ENCODE results near the gene KRTAP25-1.

- TF ChIP-seq ATF2 (IDR thresholded peaks at IDR 0.05; ENCODE audit: low read length) = no peak
- TF ChIP-seq TAF1 (IDR thresholded peaks at IDR 0.05; ENCODE audit: borderline replicate concordance, low read depth, low read length) = no peak
- TF ChIP-seq, protein P1, sequence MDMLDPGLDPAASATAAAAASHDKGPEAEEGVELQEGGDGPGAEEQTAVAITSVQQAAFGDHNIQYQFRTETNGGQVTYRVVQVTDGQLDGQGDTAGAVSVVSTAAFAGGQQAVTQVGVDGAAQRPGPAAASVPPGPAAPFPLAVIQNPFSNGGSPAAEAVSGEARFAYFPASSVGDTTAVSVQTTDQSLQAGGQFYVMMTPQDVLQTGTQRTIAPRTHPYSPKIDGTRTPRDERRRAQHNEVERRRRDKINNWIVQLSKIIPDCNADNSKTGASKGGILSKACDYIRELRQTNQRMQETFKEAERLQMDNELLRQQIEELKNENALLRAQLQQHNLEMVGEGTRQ (IDR thresholded peaks at IDR 0.05; ENCODE audit: borderline replicate concordance, low read depth, low read length) = no peak
- no peak for TF ChIP-seq BCLAF1 (IDR thresholded peaks at IDR 0.05)
- no peak for TF ChIP-seq SPI1 (IDR thresholded peaks at IDR 0.05; ENCODE audit: borderline replicate concordance, insufficient read depth, low read depth, low read length)
These were observed 47.3 kb upstream of the KRTAP25-1 start for GRCh38 chr21:30336596-30336995.
